ENCODE measurements around the gene MSANTD1. TPM values are rescaled to one million over a fixed set of nuclear protein-coding genes. Genes with fewer than 3 reads are reported as not detected.

The MSANTD1 gene
- polyA plus RNA-seq, 1 of the 3 experiments (the other 2 are of a cell fraction): 0.15 TPM

DNA sequence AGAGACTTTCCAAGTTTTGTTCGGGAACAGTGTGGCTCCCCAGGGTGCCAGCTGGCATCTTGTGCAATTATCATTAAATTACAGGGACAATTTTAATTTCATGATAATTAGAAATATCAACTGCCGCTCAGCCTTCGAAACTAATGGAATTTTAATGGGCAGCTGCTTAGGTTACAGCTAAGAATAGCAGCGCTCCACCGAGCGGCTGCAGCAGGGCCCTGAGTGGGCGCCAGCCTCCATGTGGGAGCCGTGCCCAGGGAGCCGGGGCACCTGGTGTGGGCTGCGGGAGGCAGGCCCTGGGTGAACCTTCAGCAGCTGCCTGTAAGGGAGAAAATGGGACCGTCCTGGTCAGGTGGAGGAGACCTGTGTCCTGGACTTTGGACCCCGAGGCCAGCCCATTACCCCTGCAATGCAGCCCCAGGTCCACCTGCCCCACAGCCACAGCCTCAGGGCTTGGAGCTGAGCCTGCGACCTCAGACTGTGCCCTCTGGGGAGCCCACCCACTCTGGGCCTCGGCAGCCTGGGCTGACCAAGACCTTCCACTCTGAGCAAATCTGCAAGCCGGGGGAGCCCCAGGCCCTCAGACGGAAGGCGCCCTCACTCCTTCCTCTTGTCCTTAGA, 21.1 kb downstream of the MSANTD1 start:
- H3F3A ChIP-seq (replicated peaks; ENCODE audit: insufficient read depth): no peaks in the 10 kb centered on the region
- CTCF ChIA-PET: no interaction called here
- H3K36me3 ChIP-seq (replicated peaks in 1 of 2; ENCODE audit: control insufficient read depth in 1 of 2, insufficient read depth in 2 of 2, low read length in 1 of 2): no peaks in the 10 kb centered on the region
- TF ChIP-seq RAD21 (IDR thresholded peaks at IDR 0.05; ENCODE audit: low read length) (no peak), ELF1 (IDR thresholded peaks at IDR 0.05) (no peak)
- H2AFZ ChIP-seq (ENCODE audit: low read depth): no peak overlapping the region
- POLR2A ChIA-PET: no interaction called here
- no peak overlapping the region for H3K9ac ChIP-seq
- no peak overlapping the region for H3K4me2 ChIP-seq
- peak; percentile 23 for DNase-seq
- H3K9me3 ChIP-seq: peaks cover 3% of the 10 kb centered on the region; the same call in 1 of the 2 replicates
- H3K27me3 ChIP-seq (ENCODE audit: insufficient read depth): no peaks in the 10 kb centered on the region
- 84% methylated on average over 11 of the region's 17 CpGs for WGBS (ENCODE audit: low lambda C conversion rate)
- no peaks in the 10 kb centered on the region for H4K20me1 ChIP-seq (ENCODE audit: insufficient read depth)
- no peaks in the 10 kb centered on the region for H3K79me2 ChIP-seq (ENCODE audit: insufficient read depth)
- H3K4me1 ChIP-seq (ENCODE audit: control insufficient read depth in 1 of 2, insufficient read depth in 2 of 2, low read depth in 1 of 2, low read length in 1 of 2): no peaks in the 10 kb centered on the region
- no peaks in the 10 kb centered on the region for H3K9me2 ChIP-seq
- H3K4me3 ChIP-seq (ENCODE audit: low read depth in 2 of 2, low read length in 1 of 2): no peak overlapping the region
- H3K27ac ChIP-seq (ENCODE audit: low read depth in 2 of 2, low read length in 1 of 2): no peak overlapping the region

- Histone ChIP-seq H3K9me3 (peaks cover 3% of the 10 kb centered on the region; the same call in 1 of the 2 replicates), H3K4me2 (no peak overlapping the region), H3K27me3 (ENCODE audit: insufficient read depth) (no peaks in the 10 kb centered on the region), H4K20me1 (ENCODE audit: insufficient read depth) (no peaks in the 10 kb centered on the region), H3K36me3 (replicated peaks in 1 of 2; ENCODE audit: control insufficient read depth in 1 of 2, insufficient read depth in 2 of 2, low read length in 1 of 2) (no peaks in the 10 kb centered on the region), H3F3A (replicated peaks; ENCODE audit: insufficient read depth) (no peaks in the 10 kb centered on the region), H3K9me2 (no peaks in the 10 kb centered on the region), H3K9ac (no peak overlapping the region), H3K4me1 (ENCODE audit: control insufficient read depth in 1 of 2, insufficient read depth in 2 of 2, low read depth in 1 of 2, low read length in 1 of 2) (no peaks in the 10 kb centered on the region), H2AFZ (ENCODE audit: low read depth) (no peak overlapping the region), H3K4me3 (ENCODE audit: low read depth in 2 of 2, low read length in 1 of 2) (no peak overlapping the region), H3K27ac (ENCODE audit: low read depth in 2 of 2, low read length in 1 of 2) (no peak overlapping the region), H3K79me2 (ENCODE audit: insufficient read depth) (no peaks in the 10 kb centered on the region)
- no peak for DNase-seq
- no peak for TF ChIP-seq TCF12 (IDR thresholded peaks at IDR 0.05)
- no peak for TF ChIP-seq RAD21 (IDR thresholded peaks at IDR 0.05; ENCODE audit: low read length)
- no peak for TF ChIP-seq SIN3A (IDR thresholded peaks at IDR 0.05; ENCODE audit: borderline replicate concordance, low read depth, low read length)
- TF ChIP-seq CHD2 (IDR thresholded peaks at IDR 0.05; ENCODE audit: low read length, partially characterized antibody): no peak
- TF ChIP-seq POLR2AphosphoS5 (IDR thresholded peaks at IDR 0.05; ENCODE audit: low read depth, low read length): no peak
- no peak for TF ChIP-seq FOXM1 (IDR thresholded peaks at IDR 0.05; ENCODE audit: low read depth)
- TF ChIP-seq NFIC (IDR thresholded peaks at IDR 0.05; ENCODE audit: borderline replicate concordance): no peak
- TF ChIP-seq ZBTB33 (IDR thresholded peaks at IDR 0.05; ENCODE audit: borderline replicate concordance, low read depth): no peak
- TF ChIP-seq EZH2phosphoT487 (IDR thresholded peaks at IDR 0.05; ENCODE audit: borderline replicate concordance, low read depth): no peak
- no peak for TF ChIP-seq MXI1 (IDR thresholded peaks at IDR 0.05; ENCODE audit: low read depth, low read length)
- no peak for TF ChIP-seq TAF1 (IDR thresholded peaks at IDR 0.05; ENCODE audit: borderline replicate concordance, low read depth, low read length)
- no peak for TF ChIP-seq GATA2 (CRISPR knock-in tag; IDR thresholded peaks at IDR 0.05)
- TF ChIP-seq RXRA (IDR thresholded peaks at IDR 0.05; ENCODE audit: borderline replicate concordance, low read depth): no peak
- 81% methylated on average over 14 of the region's 14 CpGs for WGBS (ENCODE audit: low lambda C conversion rate)
- POLR2A ChIA-PET: no interaction called here
- CTCF ChIA-PET: no interaction called here
Observed at GRCh38 chr4:3271131-3271530, 22.2 kb downstream of the MSANTD1 start.
